Activated CD4-positive, CD25-positive, alpha-beta regulatory T cell treated with anti-CD3 and anti-CD28 coated beads, Interleukin-2, amount 50 U/mL, for 72 hours (primary cell): ENCODE results near the gene MRFAP1.
"Not testable (repeated sequence)": the region's sequence is repeated elsewhere in the genome, so short reads cannot be mapped to it uniquely, and the experiment has no call there.

Experiments
- DNase-seq: peaks from one replicate; pipeline ENCODE4 v3.0.0; 2021

MRFAP1 gene

DNA sequence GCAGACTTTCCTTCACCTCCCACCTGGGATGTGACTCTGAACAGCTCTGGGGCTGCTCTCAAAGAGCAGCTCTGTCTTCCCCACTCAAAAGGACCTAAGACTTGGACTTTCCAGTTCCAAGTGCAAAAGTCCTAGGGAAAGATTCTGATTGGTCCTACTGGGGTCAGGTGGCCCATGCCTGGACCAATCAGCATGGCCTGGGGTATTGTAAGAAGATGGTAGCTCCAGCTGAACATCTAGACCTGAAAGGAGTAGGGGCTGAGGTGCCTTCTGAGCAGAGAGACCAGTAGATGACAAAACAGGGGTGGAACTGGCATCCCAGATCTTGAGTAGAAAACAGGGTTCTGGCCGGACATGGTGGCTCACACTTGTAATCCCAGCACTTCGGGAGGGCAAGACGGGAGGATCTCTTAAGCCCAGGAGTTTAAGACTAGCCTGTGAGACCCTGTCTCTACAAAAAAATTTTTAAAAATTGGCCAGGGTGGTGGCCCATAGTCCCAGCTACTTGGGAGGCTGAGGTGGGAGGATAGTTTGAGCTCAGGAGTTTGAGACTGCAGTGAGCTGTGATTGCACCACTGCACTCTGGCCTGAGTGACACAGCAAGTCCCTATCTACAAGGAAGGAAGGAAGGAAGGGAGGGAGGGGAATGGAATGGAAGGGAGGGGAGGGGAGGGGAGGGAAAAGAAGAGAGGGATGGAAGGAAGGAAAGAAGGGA is 27.4 kb upstream of the MRFAP1 start:
- DNase-seq = no peak

DNA sequence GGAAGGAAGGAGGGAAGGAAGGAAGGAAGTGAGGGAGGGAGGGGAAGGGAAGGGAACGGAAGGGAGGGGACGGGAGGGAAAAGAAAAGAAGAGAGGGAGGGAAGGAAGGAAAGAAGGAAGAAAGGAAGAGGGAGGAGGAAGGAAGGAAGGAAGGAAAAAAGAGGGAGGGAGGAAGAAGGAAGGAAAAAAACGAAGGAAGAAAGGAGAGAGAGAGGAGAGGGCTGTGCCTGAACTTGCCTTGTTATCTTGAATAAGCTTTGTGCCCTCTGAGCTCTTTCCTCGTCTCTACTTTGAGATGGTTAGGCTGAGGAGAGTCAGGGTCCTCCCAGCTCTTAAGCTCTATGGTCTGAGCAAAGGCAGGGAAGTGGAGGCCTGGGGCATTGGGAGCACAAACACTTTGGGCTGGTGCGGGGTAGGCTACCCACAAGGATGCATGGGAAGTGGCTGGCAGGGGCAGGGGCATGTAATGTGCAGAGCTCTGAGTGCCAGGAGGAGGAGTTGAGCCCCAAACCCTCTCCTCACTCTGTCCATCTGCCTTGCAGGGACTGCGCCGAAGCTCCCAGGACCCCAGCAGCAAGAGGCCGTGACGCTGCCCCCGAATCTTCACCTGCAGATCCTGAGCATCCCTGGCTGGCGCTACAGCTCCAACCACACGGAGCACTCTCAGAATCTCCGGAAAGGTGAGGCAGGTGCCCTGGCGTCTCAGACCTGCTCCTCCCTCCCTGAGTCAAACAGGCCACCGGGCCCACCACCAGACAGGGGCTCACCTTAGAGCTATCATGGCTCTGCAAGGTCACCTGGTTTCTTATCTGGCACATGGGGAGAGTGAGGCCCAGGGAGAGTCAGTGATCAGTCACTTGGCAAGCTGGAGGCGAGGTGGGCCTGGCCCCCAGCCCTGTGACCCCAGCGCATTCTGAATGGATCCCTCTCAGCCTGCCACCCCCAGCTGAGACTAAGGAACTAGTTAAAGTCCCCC is 26.5 kb upstream of the MRFAP1 start:
- no peak for DNase-seq

DNA sequence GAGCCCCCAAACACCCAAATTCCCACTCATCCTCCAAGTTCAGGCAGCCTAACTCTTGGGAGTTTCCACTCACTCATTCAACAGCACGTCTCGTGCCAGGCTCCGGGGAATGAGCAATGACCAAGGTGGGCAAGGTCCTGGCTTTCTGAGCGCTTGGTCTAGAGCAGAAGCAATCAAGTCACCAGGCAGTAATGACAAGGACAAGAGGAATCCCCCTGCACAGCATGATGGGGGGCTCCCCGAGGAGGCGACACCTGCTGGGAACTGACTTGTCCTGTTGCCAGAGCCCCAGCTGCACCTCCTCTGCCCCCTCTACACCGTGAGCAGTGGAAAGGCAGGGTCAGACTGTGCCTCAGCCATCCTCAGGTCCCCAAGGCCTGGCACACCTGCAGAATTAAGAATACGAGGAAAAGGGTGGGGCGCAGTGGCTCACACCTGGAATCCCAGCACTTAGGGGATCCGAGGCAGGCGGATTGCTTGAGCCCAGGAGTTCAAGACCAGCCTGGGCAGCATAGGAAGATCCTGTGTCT is 25.7 kb upstream of the MRFAP1 start:
- no peak for DNase-seq

DNA sequence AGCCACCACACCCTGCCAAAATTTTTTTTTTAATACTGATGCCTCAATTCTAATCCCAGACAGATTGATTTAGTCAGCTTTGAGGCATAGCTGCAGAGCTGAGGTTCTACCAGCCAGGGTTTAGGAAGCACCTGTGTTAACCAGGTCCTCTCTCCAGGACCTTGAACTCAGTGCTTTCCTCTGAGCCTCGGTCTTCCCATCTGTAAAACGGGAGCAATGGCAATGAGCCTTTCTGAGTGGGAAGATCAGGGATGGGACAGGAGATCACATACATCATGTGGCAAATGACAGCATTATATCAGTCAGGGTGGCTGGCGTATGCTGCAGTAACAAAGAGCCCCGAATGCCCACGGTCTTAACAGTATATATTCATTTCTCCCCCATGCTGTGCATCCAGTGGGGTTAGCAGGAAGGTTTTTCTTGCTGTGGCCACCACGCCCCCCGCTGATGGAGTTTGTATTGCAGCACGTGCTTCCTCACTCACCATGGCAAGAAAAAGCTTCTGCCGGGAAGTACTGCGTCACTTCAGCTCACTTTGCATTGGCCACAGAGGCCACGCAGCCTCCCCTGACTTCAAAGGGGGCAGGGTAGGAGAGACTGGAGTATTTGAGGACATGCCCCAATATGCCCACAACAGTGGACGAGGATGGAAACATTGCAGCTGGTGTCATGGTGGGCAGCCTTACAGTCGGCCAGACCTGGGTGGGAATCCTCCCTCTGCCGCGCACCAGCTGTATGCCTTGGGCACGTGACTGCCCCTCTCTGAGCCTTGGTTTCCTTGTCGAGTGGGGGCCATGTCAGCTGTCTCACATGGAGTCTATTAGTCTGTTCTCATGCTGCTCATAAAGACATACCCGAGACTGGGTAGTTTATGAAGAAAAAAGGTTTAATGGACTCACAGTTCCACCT is 24.1 kb upstream of the MRFAP1 start:
- no peak for DNase-seq

DNA sequence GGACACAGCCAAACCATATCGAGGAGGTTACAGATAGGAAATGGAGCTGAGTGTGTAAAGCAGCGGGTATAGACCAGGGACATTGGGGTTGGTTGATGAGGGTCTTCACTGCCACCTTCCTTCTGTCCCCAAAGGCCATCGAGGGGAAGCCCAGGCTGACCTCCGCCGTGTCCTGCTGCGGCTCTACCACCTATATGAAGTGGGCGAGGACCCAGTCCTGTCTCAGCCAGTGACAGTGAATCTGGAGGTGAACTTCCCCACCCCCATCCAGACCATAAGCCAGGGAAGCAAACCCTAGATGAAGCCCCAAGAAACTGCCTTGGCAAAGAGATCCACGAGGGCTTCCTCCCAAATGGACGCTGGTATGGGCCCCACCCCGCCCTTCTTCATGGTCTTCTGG is 23.2 kb upstream of the MRFAP1 start:
- no peak for DNase-seq

DNA sequence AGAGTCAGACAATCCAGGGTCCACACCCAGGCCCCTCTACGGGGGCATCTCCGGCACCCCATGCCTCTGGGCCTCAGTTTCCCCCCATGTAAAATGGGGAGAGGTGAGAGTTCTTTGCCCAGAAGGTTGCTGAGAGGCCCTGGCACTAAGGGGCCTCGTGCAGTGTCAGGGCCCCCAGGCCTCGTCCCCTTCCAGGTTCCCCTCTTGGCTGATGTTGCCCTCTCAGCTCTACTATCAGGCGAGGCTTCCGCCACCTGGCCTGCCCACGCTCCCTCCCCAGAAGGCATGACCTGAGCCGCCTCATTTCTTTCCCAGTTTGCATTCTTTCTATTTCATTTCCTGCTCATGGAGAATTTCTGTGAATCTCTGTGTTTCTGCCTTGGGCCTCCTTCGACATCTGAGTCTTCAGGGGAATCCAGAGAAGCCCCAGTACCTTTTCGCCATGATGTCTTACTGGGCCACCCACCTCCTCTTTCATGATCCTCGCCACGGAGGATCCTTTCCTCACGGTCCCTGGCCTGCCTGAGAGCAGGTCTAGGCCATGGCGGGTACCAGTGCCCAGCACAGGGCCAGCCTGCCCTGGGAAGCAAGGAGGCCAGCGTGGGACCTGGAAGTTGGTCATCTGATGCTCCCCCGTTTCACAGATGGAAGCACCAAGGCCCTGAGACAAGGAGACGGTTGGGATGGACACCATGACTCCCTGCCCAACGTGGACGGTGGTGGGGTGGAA is 21.9 kb upstream of the MRFAP1 start:
- DNase-seq = no peak

DNA sequence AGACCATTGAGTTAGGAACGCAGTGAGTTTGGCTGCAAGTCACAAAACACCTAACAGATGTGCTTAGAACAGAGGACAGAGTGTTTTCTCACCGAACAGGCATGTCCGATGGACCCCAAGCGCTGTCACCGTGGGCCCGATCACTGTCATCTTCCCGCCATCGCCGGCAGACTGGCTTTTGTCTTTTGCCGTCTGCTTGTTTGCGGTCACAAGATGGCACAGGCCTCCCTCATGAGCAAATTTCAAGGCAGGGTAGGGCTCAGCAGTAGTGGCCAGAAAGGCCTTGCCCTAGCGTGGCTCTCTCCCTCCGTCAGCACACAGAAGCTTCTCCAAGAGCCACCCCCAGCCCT is 21.4 kb upstream of the MRFAP1 start:
- DNase-seq = no peak

DNA sequence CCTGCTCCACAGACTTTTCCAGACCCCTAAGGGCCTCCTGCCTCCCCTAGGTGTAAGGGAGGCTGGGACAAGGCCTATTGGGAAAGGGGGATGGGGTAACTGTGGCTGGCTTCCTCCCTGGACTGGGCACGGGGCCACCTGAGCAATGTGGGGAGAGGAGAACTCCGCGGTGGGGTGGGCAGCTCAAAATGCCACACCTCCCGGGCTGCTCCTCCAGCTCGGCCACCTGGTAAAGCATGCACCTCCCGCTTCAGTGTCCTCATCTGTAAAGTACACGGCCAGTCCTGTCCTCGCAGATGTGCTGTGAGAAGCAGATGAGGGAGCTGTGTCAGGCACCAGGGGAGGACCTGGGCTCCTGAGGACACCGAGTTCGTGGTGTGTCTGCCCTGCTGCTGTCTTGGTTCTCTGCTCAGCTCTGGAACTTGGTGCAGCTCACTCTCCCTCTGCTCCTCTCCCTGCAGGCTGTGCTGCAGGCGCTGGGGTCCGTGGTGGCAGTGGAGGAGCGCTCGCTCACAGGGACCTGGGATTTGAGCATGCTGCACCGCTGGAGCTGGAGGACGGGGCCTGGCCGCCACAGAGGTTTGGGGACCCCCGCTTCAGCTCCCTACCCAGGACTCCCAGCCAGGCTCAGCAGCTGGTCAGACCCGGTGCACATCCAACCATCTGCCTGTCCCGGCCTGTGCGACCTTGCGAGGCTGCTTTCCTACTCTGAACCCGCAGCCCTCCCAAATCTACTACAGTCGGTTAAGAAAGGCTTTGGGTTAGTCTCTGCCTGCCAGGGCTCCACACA is 20.8 kb upstream of the MRFAP1 start:
- DNase-seq = no peak

DNA sequence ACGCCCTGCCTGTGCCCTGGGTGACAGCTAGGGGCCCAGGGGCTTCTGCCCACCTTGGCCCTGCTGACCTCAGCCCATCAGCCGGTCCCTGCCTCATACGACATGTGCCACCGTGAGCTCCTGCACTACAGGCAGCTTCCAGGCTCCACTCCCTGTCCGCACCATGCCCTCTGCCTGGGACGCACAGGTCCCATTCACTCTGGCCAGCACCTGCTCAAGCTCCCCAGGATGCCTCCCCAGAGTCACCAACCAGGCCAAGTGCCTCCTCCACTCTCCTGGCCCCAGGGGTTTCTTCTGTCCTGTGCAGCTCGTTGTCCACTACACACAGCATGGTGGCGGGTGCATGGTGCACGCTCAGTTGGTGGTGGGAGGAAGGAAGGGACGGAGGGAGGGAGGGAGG is 20.2 kb upstream of the MRFAP1 start:
- no peak for DNase-seq

DNA sequence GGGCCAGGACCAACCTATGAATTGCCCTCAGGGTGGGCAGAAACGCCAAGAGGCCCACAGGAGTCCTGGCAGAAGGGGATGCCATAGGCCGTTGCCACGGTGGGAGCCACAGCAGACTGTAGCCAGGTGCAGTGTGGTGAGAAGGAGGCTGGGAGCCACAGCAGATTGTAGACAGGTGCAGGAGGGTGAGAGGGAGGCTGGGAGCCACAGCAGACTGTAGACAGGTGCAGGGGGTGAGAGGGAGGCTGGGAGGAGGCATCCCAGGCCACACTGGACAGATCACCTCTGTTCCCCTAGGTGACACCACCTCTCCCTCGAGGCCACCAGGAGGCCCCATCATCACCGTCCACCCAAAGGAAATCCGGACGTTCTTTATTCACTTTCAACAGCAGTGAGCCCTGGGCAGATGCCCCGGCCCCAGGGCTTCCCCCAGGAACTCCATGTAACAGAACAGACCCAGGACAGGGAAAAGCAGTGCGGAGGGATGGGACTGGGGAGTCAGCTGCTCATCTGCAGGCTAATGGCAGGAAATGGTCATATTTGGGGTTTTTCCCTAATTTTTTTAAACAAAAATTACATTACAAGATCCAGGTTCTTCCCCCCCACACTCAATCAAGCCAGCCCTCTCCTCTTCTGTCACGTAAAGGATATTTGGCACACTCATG is 19.5 kb upstream of the MRFAP1 start:
- no peak for DNase-seq

DNA sequence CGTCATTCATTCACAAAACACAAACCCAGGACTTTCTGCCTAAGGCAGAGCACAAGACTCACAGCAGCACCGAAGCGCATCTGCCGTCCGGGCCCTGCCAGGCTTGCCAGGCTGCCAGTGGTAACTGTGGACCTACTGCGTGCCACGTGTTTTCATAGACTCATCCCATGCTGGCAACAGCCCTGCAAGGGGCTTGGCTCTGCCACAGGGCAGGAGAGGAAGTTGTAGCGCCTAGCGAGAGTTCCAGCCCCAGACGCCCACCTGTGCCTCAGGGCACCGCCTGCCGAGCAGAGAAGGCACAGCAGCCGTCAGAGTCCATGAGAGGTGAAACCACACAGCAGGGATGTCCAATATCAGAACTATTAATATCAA is 18.9 kb upstream of the MRFAP1 start:
- DNase-seq = no peak

DNA sequence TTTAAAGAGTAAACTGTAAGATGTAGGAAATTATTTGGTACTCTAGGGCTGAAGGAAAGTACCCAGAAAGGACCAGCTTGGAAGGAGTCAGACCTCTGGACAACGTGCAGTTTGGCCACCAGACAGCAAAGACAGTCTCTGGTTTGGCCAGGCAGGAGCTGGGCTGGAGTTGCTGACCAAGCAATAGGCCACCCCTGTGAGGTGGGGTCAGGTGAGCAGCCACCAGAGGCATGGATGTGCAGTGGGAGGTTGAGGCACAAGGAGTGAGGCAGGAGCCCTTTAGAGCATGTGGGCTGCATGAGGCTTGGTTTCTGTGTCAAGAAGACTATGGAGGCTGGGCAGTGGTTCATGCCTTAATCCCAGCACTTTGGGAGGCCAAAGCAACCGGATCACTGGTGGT is 17.7 kb upstream of the MRFAP1 start:
- no peak for DNase-seq

DNA sequence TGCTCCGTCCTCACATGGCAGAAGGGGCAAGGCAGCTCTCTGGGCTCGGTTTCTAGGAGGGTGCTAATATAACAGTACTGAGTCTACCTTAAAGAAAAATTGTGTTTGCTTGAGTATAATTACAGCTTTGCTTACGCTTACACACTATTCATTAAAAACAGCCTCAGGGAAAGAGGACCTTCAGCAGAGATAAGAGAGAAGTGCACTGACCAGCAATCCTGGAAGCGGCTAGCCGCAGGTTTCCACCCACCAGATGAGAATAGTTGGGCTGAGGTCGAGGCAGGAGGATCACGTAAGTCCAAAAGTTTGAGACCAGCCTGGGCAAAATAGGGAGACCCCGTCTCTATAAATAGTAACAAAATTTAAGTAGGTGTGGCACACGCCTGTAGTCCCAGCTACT is 15.2 kb upstream of the MRFAP1 start:
- no peak for DNase-seq

DNA sequence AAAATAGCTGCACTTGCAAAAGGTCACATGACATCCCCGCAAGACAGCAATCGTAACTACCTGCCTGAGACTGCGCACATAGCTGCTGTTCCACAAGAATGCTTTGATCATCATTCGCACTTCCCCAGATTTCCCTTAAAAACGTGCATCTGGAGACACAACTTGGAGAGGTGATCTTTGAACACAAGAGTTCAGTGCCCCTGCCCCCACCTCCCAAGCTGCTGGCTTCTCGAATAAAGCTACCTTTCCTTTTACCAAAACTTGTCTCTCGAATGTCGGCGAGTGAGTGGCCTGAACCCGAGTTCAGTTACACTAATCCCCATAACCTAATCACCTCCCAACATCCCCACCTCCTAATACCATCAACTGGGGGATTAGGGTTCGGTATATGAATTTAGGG is 14.4 kb upstream of the MRFAP1 start:
- DNase-seq = no peak

DNA sequence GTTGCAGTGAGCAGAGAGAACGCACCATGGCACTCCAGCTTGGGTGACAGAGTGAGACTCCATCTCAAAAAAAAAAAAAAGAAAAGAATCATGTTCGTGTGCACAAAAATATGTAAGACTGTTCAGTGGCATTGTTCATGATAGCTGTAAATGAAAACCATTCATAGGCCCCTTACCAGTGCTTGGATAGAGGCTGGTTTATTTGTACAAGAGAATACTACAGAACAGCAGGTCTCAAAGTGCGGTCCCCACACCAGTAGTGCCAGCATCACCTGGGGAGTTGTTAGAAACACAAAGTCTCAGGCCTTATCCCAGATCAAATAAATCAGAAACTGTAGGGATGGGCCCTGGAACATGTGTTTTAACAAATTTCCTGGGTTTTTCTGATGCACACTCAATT is 12.7 kb upstream of the MRFAP1 start:
- no peak for DNase-seq

DNA sequence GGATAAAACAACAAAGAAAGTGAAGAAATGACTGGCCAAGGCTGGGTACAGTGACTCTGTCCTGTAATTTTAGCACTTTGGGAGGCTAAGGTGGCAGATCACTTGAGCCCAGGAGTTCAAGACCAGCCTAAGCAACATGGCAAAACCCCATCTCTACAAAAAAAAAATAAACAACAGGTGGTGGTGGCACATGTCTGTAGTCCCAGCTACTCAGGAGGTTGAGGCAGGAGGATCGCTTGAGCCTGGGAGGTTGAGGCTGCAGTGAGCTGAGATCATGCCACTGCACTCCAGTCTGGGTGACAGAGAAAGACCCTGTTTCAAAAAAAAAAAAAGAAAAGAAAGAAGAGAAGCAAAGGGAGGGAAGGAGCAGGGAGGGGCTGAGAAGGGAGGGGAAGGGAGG is 12.0 kb upstream of the MRFAP1 start:
- not testable (repeated sequence) for DNase-seq

DNA sequence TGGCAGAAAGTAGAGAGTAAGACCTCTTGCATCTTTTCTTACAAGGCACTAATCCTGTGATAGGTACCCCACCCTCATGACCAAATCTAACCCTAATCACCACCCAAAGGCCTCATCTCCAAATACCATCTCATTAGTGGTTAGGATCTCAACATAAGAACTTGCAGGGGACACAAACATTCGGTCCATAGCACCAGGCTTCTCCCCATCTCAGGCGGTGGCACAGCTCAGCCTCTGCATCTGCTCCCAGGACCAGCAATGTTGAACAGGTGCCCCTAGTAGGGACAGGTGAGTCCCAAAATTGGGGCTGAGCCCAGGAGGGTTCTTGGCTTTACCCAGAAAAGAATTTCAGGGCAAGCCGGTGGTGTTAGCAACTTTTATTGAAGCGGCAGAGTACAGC is 8.4 kb upstream of the MRFAP1 start:
- DNase-seq = no peak

DNA sequence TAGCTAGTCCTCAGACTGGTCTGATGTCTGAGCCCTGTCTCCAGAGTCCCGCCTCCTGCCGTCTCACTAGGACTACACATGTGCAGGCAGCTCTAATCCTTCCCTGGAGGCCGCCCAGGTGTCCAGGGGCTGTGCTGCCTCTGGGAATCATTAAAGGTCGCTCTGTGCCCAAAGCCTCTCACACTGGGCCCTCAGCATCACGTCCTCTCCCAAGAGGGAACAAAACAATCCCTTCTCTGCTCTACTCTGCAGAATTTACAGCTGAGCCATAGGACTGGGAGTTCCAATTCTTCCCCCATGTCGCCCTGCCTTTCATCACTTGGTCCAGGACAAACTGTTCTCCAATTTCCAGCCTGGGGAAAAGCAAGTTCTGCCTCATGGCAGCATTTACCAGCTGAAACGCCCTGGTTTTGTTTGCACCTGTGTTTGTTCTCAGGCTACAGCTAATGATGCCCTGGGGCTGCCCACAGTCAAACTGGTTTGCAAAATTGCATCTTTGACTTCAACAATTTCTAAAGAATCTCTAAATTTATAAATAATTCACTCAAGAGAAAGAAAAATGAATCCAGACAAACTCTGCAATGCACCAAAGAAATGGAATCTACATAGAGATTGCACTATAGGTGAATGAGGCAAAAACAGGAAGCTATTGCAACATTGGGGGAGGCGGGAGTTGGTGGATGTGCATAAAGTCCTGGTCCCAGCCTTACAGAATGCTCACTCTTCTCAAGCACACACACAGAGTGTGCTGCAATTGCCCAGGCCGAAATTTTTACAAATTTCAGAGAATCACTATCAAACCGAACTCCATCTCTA is 7.2 kb upstream of the MRFAP1 start:
- no peak for DNase-seq

DNA sequence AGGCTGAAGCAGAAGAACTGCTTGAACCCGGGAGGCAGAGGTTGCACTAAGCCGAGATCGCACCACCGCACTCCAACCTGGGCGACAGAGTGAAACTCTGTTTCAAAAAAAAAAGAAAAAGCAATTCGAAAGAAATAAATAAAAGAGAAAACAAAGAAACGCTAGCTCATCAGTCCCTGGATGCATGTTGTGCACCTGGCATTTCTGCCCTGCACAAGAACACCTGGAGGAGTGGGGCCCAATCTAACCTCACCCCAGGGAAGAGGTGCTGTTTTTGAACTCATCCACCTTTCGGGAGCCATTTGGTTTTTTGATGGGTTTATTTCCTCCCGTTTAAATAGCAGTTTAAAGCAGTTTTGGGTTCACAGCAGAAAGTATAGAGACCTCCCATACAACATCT is 5.7 kb upstream of the MRFAP1 start:
- no peak for DNase-seq

DNA sequence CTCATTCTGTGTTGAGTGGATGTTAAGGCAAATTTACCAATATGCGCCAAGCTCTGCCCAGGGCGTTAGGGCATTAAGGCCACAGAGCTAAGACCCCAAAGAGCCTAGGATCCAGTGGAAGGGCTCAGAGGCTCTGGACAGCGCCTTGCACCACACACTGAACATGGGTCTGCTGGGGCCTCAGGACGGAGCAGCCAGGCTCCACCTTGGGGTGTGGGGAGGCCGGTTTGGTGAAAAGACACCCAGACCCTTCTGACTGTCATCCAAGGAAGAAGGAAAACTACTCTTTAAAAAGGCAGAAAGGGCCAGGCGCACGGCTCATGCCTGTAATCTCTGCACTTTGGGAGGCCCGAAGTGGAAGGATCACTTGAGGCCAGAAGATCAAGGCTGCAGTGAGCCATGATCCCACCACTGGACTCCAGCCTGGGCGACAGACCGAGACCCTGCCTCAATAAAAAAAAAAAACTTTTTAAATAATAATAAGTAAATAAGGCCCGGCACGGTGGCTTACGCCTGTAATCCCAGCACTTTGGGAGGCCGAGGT is 1.3 kb upstream of the MRFAP1 start:
- DNase-seq = no peak
